ENCODE results near the gene BRAT1.

BRAT1 gene

DNA sequence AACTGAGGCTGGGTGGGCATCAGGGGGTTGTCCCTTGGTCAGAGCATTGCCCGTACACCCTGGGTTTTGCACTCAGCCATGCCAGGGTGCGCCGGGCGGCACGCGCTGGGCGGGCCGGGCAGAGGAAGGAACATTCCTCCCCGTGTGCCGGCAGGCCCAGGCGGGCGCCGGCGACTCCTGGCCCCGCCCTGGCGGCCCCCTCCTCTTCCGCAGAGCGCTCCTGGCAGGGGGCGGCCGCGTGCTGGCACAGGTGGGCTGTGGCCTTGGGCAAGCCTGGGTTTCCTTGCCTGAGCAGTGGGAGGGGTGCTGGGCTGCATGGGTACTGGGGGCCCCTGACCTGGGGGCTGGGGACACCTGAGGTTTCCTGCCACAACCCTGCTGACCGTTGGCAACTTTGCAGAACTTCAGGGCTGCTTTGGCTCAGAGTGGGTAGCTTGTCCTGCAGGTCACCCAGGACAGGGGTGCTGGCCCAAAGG, 31.8 kb downstream of the BRAT1 start:
- no peak for DNase-seq (ENCODE audit: low read depth)

DNA sequence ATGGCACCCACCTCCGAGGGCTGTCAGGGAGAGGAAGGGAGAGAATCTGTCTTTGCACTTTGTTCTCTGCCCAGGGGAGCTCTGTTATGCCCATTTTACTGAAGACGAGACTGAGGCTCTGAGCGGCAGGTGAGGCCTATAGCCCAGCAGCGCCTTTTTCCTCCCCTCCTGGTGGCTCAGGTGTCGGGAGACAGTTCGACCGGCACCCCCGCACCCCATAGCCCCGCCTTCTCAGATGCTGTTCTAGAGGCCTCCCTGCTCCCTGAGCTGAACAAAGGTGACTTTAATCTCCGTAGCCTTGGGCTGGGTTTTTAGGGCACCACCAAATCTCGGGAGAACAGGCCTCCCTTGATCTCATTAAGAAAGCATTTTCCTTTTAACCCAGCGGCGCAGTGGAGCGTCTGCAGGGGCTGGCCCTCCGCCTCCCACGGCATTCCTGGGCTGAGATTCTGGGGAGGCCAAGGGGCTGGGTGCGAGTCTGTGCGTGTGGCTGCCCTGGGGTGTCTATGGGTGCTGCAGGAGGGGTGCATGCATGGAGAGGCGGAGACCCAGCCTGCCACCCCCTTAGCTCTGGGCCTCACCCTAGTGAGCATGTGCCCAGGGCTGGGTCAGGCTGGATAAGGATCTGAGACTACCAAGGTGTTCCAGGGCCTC, 32.4 kb downstream of the BRAT1 start:
- DNase-seq (ENCODE audit: low read depth), result peak; percentile 82

DNA sequence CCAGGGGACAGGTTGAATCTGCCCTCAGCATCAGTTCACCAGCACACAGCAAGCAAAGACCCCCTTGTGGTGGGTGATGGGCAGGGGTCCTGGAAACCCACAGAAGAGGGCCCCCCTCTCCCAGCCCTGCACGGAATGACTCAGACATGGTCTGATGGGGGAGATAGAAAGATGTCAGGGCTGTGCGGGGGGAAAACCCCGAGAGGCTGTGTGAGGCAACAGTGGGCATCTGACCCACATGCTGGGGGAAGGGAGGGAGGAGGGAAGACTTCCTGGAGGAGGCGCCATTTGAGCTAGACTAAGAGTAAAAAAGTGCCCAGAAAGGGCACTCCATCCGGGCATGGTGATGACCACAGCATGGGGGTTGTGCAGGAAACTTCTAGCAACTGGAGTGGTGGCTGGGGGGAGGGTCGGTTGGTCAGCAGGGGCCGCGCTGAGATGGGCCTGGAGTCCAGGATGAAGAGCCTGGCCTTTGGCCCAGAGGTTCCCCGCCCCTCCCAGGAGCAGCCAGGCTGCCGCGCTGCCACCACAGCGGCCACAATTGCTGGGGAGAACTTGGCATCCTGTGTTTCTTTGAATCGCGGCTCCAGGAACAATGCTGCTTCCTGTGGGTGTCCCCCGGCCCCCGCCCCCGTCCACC, 33.3 kb downstream of the BRAT1 start:
- DNase-seq (ENCODE audit: low read depth), result peak; percentile 60

DNA sequence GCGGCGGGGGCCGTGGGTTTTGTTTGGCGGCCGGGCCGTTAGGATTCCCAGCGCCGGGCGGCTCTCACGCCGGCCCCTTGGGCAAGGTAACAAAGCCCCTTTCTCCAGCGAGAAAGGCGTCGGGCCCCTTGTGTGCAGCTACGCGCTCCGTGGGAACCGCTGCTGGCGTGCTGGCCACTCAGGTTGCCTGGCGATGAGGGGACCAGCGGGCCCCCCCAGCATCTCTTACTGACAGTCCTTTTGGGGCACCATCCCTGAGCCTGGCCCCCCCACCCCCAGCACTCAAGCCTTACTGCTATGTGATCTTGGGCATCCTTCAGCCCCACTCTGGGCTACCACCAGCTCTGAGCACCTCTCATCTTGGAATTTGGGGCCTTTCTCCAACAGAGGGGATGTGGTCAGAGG, 34.0 kb downstream of the BRAT1 start:
- no peak for DNase-seq (ENCODE audit: low read depth)

DNA sequence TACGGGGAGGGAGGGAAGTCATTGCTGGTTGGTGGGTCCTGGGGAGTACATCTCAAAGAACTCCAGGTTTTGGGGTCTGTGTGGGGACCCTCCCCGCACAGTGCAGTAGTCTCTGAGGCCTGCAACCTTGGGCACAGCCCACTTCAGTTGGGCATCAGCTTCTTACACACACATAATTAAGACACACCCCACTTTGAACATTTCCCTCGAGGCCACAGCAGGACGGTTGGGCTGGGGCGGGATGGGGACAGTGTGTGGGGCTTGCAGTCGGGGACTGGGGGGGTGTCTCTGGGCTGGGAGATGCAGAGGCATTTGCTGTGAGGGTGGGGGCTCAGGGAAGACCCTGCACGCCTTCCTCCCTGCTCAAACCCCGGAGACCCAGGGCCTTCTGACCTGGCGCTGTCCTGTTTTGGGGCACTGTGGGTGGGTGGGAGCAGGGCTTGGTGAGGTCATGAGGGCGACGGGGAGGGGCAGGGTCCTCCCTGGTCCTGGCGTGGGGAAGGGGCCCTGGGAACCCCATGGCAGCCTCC, 34.5 kb downstream of the BRAT1 start:
- peak; percentile 47 for DNase-seq (ENCODE audit: low read depth)

DNA sequence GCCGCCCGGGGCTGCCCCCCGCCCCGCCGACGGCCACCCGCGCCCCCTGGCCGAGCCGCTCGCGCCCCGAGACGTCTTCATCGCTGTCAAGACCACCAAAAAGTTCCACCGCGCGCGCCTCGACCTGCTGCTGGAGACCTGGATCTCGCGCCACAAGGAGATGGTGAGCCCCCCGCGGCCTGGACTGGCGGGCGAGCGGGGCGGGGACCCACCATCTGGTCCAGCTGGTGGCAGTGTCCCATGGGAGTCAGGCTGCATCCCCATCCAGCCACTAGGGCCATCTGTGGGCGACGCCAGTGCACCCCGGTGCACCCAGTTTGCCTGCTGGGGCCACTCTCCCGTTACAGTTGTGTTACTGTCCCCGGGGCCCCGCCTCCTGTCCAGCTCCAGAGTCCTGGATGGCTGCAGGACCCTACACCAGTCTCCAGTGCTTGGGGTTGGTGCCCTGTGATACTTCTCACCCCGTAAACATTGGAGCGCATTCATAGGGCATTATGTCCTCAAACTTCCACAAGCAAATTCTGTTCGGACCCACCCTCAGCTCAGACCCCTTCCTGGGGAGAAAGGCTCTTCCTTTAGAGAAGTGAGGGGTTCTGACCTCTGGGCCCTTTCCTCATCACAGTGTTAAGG, 35.1 kb downstream of the BRAT1 start:
- peak; percentile 46 for DNase-seq (ENCODE audit: low read depth)

DNA sequence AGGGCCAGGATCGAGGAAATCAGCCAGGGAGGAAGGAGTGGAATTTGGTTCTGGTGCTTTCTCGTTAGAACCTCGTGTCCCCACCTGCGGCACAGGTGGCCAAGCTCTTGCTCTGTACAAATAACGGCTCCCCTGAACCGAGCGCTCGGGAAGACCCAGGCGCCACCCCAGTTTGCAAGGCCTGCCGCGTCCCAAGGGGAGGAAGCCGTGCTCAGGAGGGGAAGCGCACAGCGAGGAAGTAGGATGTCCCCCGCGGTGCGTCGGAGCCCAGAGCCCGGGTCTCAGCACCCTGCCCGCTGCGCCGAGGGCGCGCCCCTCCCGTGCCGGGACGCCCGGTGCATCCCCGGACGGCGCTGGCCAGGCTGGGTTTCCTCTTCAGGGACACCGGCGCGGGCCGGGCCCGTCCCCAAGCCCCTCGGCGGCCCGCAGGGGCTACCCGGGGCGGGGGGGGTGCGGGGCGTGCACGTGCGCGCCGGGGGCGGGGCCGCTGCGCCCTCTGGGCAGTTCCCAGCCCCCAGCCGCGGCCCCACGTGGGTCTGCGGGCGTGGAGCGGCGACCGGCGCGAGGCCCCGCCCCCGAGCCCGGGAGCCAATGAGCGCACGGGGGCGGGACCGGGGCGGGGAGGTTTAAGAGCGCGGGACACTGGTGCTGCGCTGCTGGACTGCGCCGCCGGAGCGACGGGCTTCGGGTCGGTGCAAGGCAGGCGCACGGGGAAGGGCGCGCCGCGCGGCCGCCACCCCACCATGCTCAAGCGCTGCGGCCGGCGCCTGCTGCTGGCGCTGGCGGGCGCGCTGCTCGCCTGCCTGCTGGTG, 36.0 kb downstream of the BRAT1 start, which contains the start of gene LFNG:
Gene LFNG (plus strand): TSS at position 656 of the 812 bp plus-strand sequence. CDS start 88 bp downstream, at position 744.
- peak; percentile 90 for DNase-seq (ENCODE audit: low read depth)

DNA sequence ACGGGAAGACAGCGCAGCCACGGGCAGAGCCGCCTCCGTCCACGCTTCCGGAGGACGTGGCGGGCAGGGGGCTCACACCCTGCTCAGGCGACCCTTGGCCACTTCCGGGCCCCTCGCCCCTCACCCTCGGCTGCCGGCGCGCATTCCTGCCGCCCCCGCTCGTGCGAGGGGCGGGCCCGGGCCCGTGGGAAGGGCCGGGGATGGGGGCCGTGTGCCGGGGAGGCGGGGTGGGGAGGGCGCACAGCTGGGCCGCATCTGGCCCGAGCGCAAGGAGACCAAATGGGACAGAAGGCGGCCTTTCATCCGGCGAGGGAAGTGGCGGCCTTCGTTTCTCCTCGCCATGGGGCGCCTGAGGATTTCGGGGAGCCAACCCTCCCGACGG, 36.6 kb downstream of the BRAT1 start:
- DNase-seq (ENCODE audit: low read depth), result no peak

DNA sequence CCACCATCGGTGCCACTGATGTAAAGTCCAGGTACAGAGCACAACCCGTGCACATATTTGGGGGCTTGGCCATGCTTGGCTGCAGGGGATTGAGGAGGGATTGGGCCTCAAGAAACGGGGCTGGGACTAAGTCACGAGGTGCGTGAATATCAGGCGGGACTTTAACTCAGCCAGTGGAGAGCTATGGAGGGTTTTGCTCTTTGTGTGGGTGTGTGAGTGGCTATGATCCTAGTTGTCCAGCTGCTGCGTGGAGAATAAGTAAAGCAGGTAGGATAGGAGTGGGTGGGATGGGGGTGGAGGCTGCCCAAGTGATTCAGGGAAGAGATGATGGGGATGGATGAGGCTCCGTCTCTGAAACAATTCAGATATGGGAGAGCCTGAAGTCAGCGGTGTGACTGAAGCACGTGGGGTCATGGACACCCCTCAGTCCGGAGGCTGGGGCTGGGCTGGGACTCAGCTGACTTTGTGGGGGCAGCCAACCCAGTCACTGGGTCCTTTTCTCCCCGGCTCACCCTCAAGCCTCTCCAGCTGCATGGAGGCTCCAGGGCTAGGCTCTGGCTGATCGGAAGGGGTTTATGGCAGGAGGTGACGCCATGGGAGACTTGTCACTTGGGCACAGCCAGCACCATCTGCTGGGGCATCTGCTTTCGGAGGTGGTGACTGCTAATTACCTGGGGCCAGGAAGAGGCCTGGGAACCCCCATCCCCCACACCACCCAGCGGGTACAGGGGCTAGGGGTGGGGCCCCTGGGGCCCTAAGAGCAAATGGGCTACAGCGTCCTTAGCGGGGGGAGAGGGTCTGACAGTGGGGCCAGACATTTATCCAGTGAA, 37.4 kb downstream of the BRAT1 start:
- DNase-seq (ENCODE audit: low read depth), result peak; percentile 32

DNA sequence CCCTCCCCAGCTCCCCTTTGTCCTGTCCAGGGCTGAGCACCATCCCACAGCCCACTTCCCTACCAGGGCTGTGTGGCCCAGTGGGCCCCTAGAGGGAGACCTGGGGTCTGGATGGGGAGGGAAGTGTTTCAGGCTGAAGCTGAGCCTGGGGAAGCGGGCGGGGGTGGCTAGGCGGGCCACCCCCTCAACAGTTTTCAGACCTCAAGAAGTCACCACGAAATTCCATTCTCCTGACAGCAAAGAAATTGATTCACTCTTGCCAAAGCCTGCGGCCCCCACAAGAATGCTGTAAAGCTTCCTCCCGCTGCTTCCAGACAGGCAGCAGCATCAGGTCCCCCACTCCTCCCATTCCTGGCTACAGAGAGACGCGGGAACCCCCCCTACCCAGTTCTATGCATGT, 38.3 kb downstream of the BRAT1 start:
- peak; percentile 95 for DNase-seq (ENCODE audit: low read depth)

DNA sequence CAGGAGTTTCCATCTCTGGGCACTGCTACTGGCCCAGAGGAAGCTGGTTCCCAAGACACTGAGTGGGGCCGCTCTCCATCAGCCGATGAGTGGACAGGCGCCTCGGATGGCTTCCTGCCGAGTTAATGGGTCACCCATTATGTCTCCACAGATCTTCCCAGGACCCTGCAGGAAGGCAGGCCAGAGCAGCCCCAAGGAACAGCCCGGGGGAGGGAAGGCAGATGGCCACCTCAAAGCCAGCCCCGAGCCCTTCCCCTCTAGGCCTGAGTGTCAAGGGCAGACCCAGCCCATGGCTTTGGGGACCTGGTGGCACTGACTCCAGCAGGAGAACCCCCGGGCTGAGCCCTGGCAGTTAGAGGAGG, 39.1 kb downstream of the BRAT1 start:
- DNase-seq (ENCODE audit: low read depth), result peak; percentile 60

DNA sequence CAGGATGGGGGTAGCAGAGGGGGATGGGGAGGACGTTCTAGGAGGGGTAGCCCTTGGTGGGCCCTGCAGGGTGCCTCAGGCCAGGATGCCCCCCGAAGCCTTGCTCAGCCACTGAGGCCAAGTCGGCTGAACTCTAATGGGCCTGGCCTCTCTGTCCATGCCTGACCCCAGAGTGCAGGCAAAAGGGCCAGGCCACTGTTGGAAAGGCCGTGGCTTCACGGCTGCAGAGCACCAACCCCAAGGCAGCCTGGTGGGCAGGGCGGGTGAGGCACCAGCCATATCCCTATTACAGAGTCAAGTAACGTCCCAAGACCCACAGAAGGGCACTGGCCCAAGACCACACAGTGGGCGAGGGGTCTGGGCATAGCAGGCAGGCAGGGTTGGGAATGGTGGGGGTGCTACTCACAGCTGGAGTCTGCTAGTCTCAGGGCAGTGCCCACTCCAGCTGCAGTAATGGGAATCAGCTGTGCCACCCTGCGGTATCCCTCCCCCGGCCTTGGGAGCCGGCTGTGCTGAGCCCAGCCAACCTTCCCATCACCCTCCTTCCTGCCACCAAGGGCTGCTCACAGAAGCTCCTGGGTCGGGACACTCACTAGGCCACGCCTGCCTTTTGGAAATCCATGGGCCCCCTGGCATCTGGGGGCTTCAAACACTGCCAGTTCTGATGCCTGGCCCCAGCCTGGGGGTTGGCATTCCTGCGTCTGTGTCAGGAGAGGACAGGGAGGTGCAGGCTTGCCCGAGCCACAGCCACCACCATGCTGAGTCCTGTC, 39.7 kb downstream of the BRAT1 start:
- DNase-seq (ENCODE audit: low read depth), result no peak

DNA sequence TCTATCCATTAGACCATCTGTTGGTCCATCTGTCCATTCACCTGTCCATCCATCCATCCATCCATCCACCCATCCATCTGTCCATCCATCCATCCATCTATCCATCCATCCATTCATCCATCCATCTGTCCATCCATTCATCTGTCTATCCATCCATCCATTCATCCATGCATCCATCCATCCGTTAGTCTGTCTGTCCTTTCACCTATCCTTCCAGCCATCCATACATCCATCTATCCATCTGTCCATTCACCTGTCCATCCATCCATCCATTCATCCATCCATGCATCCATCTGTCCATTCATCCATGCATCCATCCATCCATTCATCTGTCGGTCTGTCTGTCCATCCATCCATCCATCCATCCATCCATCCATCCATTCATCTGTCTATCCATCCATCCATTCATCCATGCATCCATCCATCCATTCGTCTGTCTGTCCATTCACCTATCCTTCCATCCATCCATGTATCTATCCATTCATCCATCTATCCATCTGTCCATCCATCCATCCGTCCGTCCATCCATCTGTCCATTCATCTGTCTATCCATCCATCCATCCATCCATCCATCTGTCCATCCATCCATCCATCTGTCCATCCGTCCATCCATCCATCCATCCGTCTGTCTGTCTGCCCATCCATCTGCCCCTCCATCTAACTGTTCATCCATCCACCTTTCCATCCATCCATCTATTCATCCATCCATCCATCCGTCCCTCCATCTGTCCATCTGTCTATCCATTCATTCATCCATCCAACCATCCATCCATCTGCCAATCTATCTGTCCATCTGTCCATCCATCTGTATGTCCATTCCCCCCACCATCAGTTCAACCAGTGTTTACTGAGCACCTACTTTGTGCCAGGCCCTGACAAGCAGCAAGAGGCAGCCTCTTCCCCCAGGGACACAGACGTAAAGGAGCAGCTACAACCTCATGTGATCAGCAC, 40.6 kb downstream of the BRAT1 start:
- no peak for DNase-seq (ENCODE audit: low read depth)

DNA sequence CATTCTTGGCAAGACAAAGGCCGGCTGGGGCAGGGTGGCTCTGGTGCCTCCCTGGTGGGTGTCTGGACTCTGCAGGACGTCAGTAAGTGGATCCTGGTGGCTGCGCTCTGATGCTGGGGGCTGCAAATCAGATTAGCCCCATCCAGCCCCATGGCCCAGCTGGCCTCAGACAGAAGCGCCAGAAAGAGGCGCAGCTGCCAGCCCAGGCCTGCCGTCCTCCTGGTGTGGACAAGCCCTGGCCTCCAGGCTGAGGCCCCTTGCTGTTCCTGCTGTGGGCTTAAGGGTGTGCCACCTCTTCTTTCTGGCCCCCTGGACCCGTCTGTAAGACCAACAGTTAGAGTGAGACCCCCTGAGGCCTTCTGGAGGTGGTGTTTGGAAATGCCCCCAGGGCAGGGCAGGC, 41.6 kb downstream of the BRAT1 start:
- no peak for DNase-seq (ENCODE audit: low read depth)

DNA sequence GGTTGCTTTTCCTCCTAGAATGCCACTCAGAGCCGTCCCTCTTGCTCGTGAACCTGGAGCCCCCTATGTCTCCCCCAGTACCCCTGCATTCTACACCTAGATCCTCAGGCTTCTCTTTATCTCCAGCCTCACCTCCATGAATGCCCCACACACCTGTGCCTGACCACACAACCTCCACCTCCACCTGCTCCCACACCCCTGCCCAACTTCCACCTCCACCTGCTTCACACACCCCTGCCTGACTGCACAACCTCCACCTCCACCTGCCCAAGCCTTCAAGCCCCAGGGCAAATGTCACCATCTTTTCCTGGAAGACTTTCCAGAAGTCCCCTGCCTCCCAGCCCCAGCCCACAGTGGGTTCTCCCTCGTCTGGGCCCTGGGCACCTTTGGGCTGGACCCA, 42.6 kb downstream of the BRAT1 start:
- DNase-seq (ENCODE audit: low read depth), result no peak

DNA sequence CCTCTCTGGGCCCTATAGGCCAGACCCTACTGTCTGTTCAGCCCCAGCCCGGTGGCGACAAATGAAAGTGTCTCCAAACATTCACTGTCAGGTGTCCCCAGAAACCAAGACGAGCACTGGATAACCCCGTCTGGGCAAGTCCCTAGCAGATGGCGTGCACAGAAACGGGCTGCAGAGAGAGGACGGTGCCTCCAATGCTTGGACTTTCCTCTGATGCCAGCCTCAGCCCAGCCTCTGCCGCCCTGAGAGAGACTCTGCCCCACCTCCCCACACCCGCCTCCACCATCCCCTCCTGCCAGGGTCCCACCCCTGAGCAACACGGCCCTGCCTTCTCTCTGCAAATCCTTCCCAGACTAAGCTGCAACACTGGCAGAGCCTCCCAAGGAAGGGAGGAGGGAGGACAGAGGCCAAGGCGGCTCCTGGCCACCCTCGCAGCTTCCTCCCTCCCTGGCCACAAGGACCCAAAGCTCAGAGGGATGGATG, 43.1 kb downstream of the BRAT1 start:
- DNase-seq (ENCODE audit: low read depth), result no peak

DNA sequence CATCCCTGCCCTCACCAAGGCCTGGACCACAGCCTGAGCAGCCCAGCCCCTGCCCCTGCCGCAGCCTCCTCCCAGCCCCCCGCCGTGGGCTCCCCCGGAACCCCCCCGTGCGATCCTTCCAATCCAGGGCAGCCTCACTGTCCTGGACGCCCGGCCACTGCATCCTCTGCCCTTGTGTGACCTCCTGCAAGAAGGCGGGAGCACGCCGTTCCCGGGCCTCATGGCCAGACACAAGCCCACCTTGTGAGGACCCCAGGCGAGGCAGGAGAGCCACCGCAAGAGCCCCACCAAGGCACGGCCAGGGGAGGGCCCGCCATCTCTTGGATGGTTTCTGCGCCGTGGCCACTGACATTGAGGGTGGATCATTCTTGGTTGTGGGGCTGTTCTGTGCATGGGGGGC, 43.6 kb downstream of the BRAT1 start:
- no peak for DNase-seq (ENCODE audit: low read depth)

DNA sequence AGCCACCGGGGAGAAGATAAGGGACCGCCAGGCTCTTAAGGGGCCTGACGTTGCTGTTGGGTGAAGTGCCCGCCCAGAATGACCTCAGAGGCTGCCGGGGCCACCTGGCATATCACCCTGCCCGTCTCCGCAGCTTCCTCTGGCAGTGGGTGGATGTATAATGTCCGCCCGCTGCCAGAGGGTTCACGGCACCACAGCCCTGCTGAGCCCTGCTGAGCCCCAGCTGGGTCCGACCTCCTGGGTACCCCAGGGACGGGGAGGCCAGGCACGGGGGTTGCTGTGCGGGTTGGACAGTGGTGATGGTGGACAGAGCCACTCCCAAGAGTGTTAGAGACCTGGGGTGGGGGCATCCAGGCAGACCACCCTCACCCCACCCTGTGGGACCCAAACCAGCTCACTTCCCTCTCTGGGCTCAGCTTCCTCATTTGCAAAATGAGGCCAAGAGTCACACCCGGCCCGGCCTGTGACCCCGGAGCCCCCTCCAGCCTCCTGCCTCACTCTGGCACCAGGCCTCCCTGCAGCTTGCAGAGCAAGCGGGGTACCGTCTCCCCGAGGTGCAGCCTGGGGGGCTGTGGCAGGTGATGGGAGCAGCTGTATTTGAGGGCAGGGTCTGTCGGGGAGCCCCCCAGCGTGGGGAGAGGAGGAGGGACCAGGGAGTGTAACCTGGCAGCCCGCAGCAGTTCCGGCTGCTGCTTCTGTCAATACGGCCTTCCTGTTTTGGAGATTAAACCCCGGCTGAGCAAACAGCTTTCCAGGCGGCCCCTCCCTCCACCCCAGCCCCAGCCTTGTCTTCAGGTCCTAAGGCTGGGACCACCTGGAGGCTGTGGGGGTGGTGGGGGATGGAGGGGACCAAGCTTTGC, 44.2 kb downstream of the BRAT1 start:
- DNase-seq (ENCODE audit: low read depth), result no peak

Data from EH (cell line).